K562 (cell line): ENCODE measurements around the gene HERC3. TPM values are rescaled to one million over a fixed set of nuclear protein-coding genes. Genes with fewer than 3 reads are reported as not detected.

Experiments
- ATAC-seq: fragments of 200-7000 bp; cut with Tn5 transposase; 3 replicates; pipeline ENCODE4 v1.9.1; 2020; ENCODE audit warnings: moderate library complexity
- BruUV-seq: library from RNA; stranded (reverse); fragments of 400-500 nt; replicated peaks from 2 replicates; lab custom pipeline; 2021; lab: Mats Ljungman, UMichigan
- CTCF ChIA-PET: fragments of 300-600 bp; formaldehyde crosslinking; extraction: SDS; loops from one replicate; lab custom pipeline; 2021; ENCODE audit warnings: low intra/inter-chr PET ratio; lab: Yijun Ruan, JAX
- POLR2A ChIA-PET: fragments of 300-600, 350-650 bp; sonication (Branson Sonifier 250); formaldehyde crosslinking; extraction: SDS; loops from one replicate; lab custom pipeline; 2021; ENCODE audit warnings: antibody characterized with exemption, inconsistent platforms; lab: Yijun Ruan, JAX
- DNase-seq, 4 experiments: peaks; one replicate each; pipeline versions ENCODE4 v3.0.0 to v3.0.0-alpha.2; 2011 to 2018; ENCODE audit warnings: low spot score in 3 of 4, mixed read lengths in 3 of 4; ENCODE audit errors: extremely low read depth in 1 of 4
- FAIRE-seq: peaks from 2 replicates; lab custom pipeline; 2011; peaks lifted over from hg19 to GRCh38; lab: Jason Lieb, UNC
- H2AFZ ChIP-seq: 2 replicates; pipeline ENCODE4 v1.6.0; 2011; ENCODE audit warnings: low read depth, low read length, control low read depth, inconsistent platforms
- H3K27ac ChIP-seq: fragments of 200-600 bp; 3 replicates; pipeline ENCODE4 v1.8.0; 2011; ENCODE audit warnings: low read depth, mild to moderate bottlenecking, control low read depth, inconsistent platforms, low read length, moderate library complexity, mixed read lengths; ENCODE audit errors: extremely low read depth
- H3K27me3 ChIP-seq, 2 experiments: fragments of 300-600 bp in 1 of 2; 2 replicates in 1 of 2; 3 replicates in 1 of 2; pipeline versions ENCODE4 v1.6.0 to v1.8.0; 2011; ENCODE audit warnings: inconsistent platforms in 2 of 2, low read length in 2 of 2, mild to moderate bottlenecking in 1 of 2, mixed read lengths in 1 of 2, moderate library complexity in 1 of 2; ENCODE audit not compliant: control insufficient read depth in 2 of 2, insufficient read depth in 2 of 2
- H3K36me3 ChIP-seq: fragments of 300-600 bp; 3 replicates; pipeline ENCODE4 v1.8.0; 2011; ENCODE audit warnings: mild to moderate bottlenecking, low read length, inconsistent platforms; ENCODE audit not compliant: control insufficient read depth, insufficient read depth
- H3K4me1 ChIP-seq, 2 experiments: fragments of 200-600 bp in 1 of 2; replicated peaks in 1 of 2; 2 replicates in 1 of 2; 3 replicates in 1 of 2; pipeline versions ENCODE4 v1.5.1 to v1.8.0; 2011; ENCODE audit warnings: inconsistent platforms in 2 of 2, low read length in 2 of 2, mild to moderate bottlenecking in 1 of 2, mixed read lengths in 1 of 2, moderate library complexity in 1 of 2; ENCODE audit not compliant: control insufficient read depth in 2 of 2, insufficient read depth in 2 of 2
- H3K4me2 ChIP-seq: 2 replicates; pipeline ENCODE4 v1.6.1; 2011; ENCODE audit warnings: low read length, control low read depth, inconsistent platforms, mixed read lengths; ENCODE audit not compliant: insufficient read depth
- H3K4me3 ChIP-seq: fragments of 200-600 bp; sonication (generic), shearing (Covaris generic); 2 replicates; pipeline ENCODE4 v1.5.1; 2016; ENCODE audit warnings: control low read depth, inconsistent platforms
- H3K79me2 ChIP-seq: fragments of 200-600 bp; 3 replicates; pipeline ENCODE4 v1.8.0; 2011; ENCODE audit warnings: low read length, inconsistent platforms; ENCODE audit not compliant: control insufficient read depth, insufficient read depth
- H3K9ac ChIP-seq, 2 experiments: 2 replicates each; pipeline versions ENCODE4 v1.6.0 to v1.6.1; 2011; ENCODE audit warnings: low read depth in 2 of 2, low read length in 2 of 2, control low read depth in 1 of 2, inconsistent platforms in 1 of 2, mild to moderate bottlenecking in 1 of 2, mixed read lengths in 1 of 2; ENCODE audit not compliant: insufficient read depth in 1 of 2
- H3K9me1 ChIP-seq: one replicate; pipeline ENCODE4 v1.6.0; 2011; ENCODE audit warnings: inconsistent platforms, mild to moderate bottlenecking, low read length, moderate library complexity; ENCODE audit not compliant: control insufficient read depth, insufficient read depth
- H3K9me3 ChIP-seq: replicated peaks from 2 replicates; pipeline ENCODE4 v1.5.1; 2011; ENCODE audit warnings: low read depth, low read length, inconsistent platforms; ENCODE audit not compliant: control insufficient read depth, insufficient read depth
- H4K20me1 ChIP-seq: replicated peaks from 2 replicates; pipeline ENCODE4 v1.6.1; 2011; ENCODE audit warnings: low read length, inconsistent platforms, mixed read lengths; ENCODE audit not compliant: control insufficient read depth, insufficient read depth
- BRCA1 ChIP-seq, 2 experiments: fragments of 450-650 bp in 1 of 2; sonication (generic) in 1 of 2; formaldehyde crosslinking in 1 of 2; IDR thresholded peaks; 2 replicates each; pipeline versions ENCODE4 v1.5.0 to v1.6.1; 2017 to 2020; ENCODE audit warnings: mild to moderate bottlenecking in 1 of 2, missing genetic modification reagents in 1 of 2
- CCAR2 ChIP-seq: fragments of 200-400 bp; formaldehyde crosslinking; IDR thresholded peaks from 2 replicates; pipeline ENCODE4 v1.6.1; 2017; ENCODE audit warnings: mild to moderate bottlenecking, low read depth, low read length
- CEBPZ ChIP-seq: fragments of 150-350 bp; IDR thresholded peaks from 2 replicates; pipeline ENCODE4 v1.6.1; 2014; ENCODE audit warnings: low read depth, mild to moderate bottlenecking, low read length, borderline replicate concordance
- CHCHD3 ChIP-seq: fragments of 250-450 bp; sonication (Bioruptor Pico); IDR thresholded peaks from 2 replicates; pipeline ENCODE4 v2.1.2; 2022; ENCODE audit warnings: mild to moderate bottlenecking
- FOXJ2 ChIP-seq: fragments of 200-800 bp; sonication (Bioruptor generic); IDR thresholded peaks from 2 replicates; pipeline ENCODE4 v1.6.1; 2016; ENCODE audit warnings: missing genetic modification characterization, missing compliant biosample characterization
- FOXP1 ChIP-seq: sonication (generic); formaldehyde crosslinking; IDR thresholded peaks from 2 replicates; pipeline ENCODE4 v1.8.0; 2022; ENCODE audit warnings: mild to moderate bottlenecking, missing genetic modification reagents
- HNRNPH1 ChIP-seq: fragments of 200-400 bp; formaldehyde crosslinking; optimal IDR thresholded peaks from 2 replicates; pipeline ENCODE3; 2017; ENCODE audit warnings: low read depth, mild to moderate bottlenecking, low read length, moderate library complexity
- HSF4 ChIP-seq: fragments of 250-450 bp; sonication (Bioruptor Pico); IDR thresholded peaks from 2 replicates; pipeline ENCODE4 v2.1.2; 2022; ENCODE audit warnings: mild to moderate bottlenecking, moderate library complexity, borderline replicate concordance
- MECOM ChIP-seq: fragments of 250-450 bp; sonication (Bioruptor Pico); IDR thresholded peaks from 2 replicates; pipeline ENCODE4 v1.8.0; 2022; ENCODE audit warnings: inconsistent platforms
- MTA1 ChIP-seq: fragments of 450-650 bp; IDR thresholded peaks from 2 replicates; pipeline ENCODE4 v1.6.1; 2017; ENCODE audit warnings: borderline replicate concordance
- MYNN ChIP-seq, 2 experiments: sonication (generic); formaldehyde crosslinking in 1 of 2; IDR thresholded peaks; 2 replicates each; pipeline versions ENCODE4 v1.5.0 to v1.6.1; 2016 to 2020; ENCODE audit warnings: antibody characterized with exemption in 1 of 2, missing genetic modification reagents in 1 of 2
- RBM25 ChIP-seq: fragments of 200-400 bp; formaldehyde crosslinking; IDR thresholded peaks from 2 replicates; pipeline ENCODE4 v1.6.1; 2018; ENCODE audit warnings: low read length, low read depth, moderate library complexity; ENCODE audit not compliant: severe bottlenecking
- SP1 ChIP-seq: sonication (generic); formaldehyde crosslinking; IDR thresholded peaks from 2 replicates; pipeline ENCODE4 v1.8.1; 2022; ENCODE audit warnings: mild to moderate bottlenecking, missing genetic modification reagents
- ZNF354B ChIP-seq: fragments of 250-450 bp; sonication (Bioruptor Pico); IDR thresholded peaks from 2 replicates; pipeline ENCODE4 v1.4.0; 2020
- WGBS: fragments of 100-300 bp; shearing (Covaris generic); methylation state at CpG from one replicate; pipeline ENCODE4 v1.1.6; 2016; ENCODE audit warnings: low coverage, mixed read lengths; ENCODE audit not compliant: insufficient coverage; ENCODE audit errors: missing lambda C conversion rate; 5-methylcytosine and 5-hydroxymethylcytosine counted together
- in situ Hi-C: fragments of 300-500 bp; cut with MboI; formaldehyde crosslinking; loops from 4 replicates; pipeline ENCODE4 v1.15.0; 2018; ENCODE audit warnings: inconsistent platforms, mixed read lengths
- intact Hi-C: fragments of 100-400 bp; cut with micrococcal nuclease; formaldehyde crosslinking; loops from 2 replicates; pipeline ENCODE4 v1.14.2; 2022
- polyA plus RNA-seq, 8 experiments: library from polyadenylated mRNA; depleted of rRNA in 4 of 8; stranded (reverse) in 5 of 8; unstranded in 3 of 8; fragments of >200 nt; fragmentation: Nextera tagmentation in 2 of 8; fragmentation: Illumina TruSeq in 1 of 8; extraction: Ambion mirVana in 2 of 8; extraction: Trizol in 1 of 8; gene quantifications; 2 replicates each; pipeline versions ENCODE4 v1.2.1 to v1.2.3, GENCODE V29; 2011 to 2014; ENCODE audit warnings: inconsistent platforms in 1 of 8, missing spikeins in 1 of 8
- total RNA-seq, 7 experiments: library from RNA; depleted of rRNA in 6 of 7; stranded (reverse); fragments of >200 nt in 6 of 7; fragmentation: Illumina TruSeq in 2 of 7; extraction: Trizol in 2 of 7; gene quantifications; 2 replicates each; pipeline versions ENCODE4 v1.2.1 to v1.2.3, GENCODE V29; 2011 to 2021; ENCODE audit warnings: low replicate concordance in 1 of 7

Gene HERC3
- total and polyA plus RNA-seq, 9 of the 15 experiments (the other 6 are each of a cell fraction or from before 2014, with no cell fraction given) = 1.8 to 13.1 (median 7.6) TPM

GRCh38 chr4:88567591-88567990 lies 24.7 kb upstream of the HERC3 start:
- Histone ChIP-seq H3K9me1 (no peaks in the 10 kb centered on the region), H3K36me3 (no peaks in the 10 kb centered on the region), H3K9me3 (no peaks in the 10 kb centered on the region), H3K9ac (no peak overlapping the region), H3K4me2 (no peak overlapping the region), H3K4me3 (no peak overlapping the region), H3K27ac (no peak overlapping the region), H3K27me3 (peaks cover 0 to 12% of the 10 kb centered on the region in 2 experiments; a peak in 2 of 5 replicates), H2AFZ (no peak overlapping the region), H4K20me1 (no peaks in the 10 kb centered on the region), H3K79me2 (no peaks in the 10 kb centered on the region), H3K4me1 (no peaks in the 10 kb centered on the region)
- ChIA-PET CTCF (no interaction called here), POLR2A (no interaction called here)
- TF ChIP-seq MTA1 (no peak), RBM25 (no peak), MYNN (IDR thresholded peaks at IDR 0.05) (no peak), MYNN (CRISPR knock-in tag; IDR thresholded peaks at IDR 0.05) (no peak), CCAR2 (no peak), SP1 (no peak), CHCHD3 (CRISPR knock-in tag) (no peak), FOXP1 (no peak), ZNF354B (CRISPR knock-in tag) (no peak), CEBPZ (no peak), HSF4 (no peak), FOXJ2 (tag) (no peak), BRCA1 (IDR thresholded peaks at IDR 0.05) (no peak), BRCA1 (CRISPR knock-in tag; IDR thresholded peaks at IDR 0.05) (no peak), MECOM (CRISPR knock-in tag) (no peak), HNRNPH1 (no peak)
- no peak for FAIRE-seq
- WGBS = 0% methylated on average over 1 of the region's 1 CpG
- intact Hi-C loops (no loop called here), in situ Hi-C loops (no loop called here)
- BruUV-seq = no TSS peak
- no peak for ATAC-seq
- no peak for DNase-seq
